RPMI7951 (cell line): Measurements from ENCODE around the gene ANO3. TPM values are rescaled to one million over a fixed set of nuclear protein-coding genes. Genes with fewer than 3 reads are reported as not detected.
A peak's percentile ranks its signal among the peaks of the same experiment; 100 is the strongest.
"Not testable (repeated sequence)": the region's sequence is repeated elsewhere in the genome, so short reads cannot be mapped to it uniquely, and the experiment has no call there.

Experiments used
- DNase-seq: peaks from one replicate; pipeline ENCODE4 v3.0.0-alpha.2; 2012; ENCODE audit warnings: low read depth
- total RNA-seq: library from RNA; depleted of rRNA; stranded (reverse); fragments of >200 nt; shearing (Covaris generic); gene quantifications from 2 replicates; pipeline ENCODE4 v1.2.3, GENCODE V29; 2014

The ANO3 gene
- total RNA-seq, 1 experiment from 2014 or later, result 1.8 TPM

- DNase-seq, result peak; percentile 26
Measured at GRCh38 chr11:26623076-26623659, 291.2 kb downstream of the ANO3 start.

GRCh38 chr11:26626346-26626745 lies 294.4 kb downstream of the ANO3 start:
- peak; percentile 9 for DNase-seq

GRCh38 chr11:26632691-26633159 lies 300.8 kb downstream of the ANO3 start:
- no peak for DNase-seq

GRCh38 chr11:26643314-26643713 lies 311.4 kb downstream of the ANO3 start:
- not testable (repeated sequence) for DNase-seq

GRCh38 chr11:26649884-26650283 lies 318.0 kb downstream of the ANO3 start:
- DNase-seq, result peak; percentile 66

GRCh38 chr11:26651916-26652315 lies 320.0 kb downstream of the ANO3 start:
- no peak for DNase-seq

GRCh38 chr11:26655287-26655686 lies 323.4 kb downstream of the ANO3 start:
- no peak for DNase-seq

- no peak for DNase-seq
Measured at GRCh38 chr11:26662916-26663315, 331.0 kb downstream of the ANO3 start.

- no peak for DNase-seq
Measured at GRCh38 chr11:26665036-26665435, 333.1 kb downstream of the ANO3 start.

- no peak for DNase-seq
Measured at GRCh38 chr11:26665946-26666345, 334.0 kb downstream of the ANO3 start.

GRCh38 chr11:26675233-26675928 lies 343.5 kb downstream of the ANO3 start:
- no peak for DNase-seq

- DNase-seq, result no peak
Measured at GRCh38 chr11:26676641-26677040, 344.7 kb downstream of the ANO3 start.

- peak; percentile 0 for DNase-seq
Measured at GRCh38 chr11:26677566-26677965, 345.6 kb downstream of the ANO3 start.

- DNase-seq, result no peak
Measured at GRCh38 chr11:26687351-26687750, 355.4 kb downstream of the ANO3 start.

GRCh38 chr11:26688701-26689100 lies 356.8 kb downstream of the ANO3 start:
- no peak for DNase-seq

GRCh38 chr11:26696330-26696729 lies 364.4 kb downstream of the ANO3 start:
- no peak for DNase-seq

GRCh38 chr11:26698224-26698623 lies 366.3 kb downstream of the ANO3 start:
- no peak for DNase-seq

GRCh38 chr11:26700574-26701235 lies 368.8 kb downstream of the ANO3 start:
- DNase-seq, result no peak

- DNase-seq, result no peak
Measured at GRCh38 chr11:26702406-26702805, 370.5 kb downstream of the ANO3 start.

GRCh38 chr11:26703411-26704191 lies 371.7 kb downstream of the ANO3 start:
- DNase-seq, result no peak

GRCh38 chr11:26704249-26704648 lies 372.3 kb downstream of the ANO3 start:
- peak; percentile 0 for DNase-seq

GRCh38 chr11:26706181-26706580 lies 374.3 kb downstream of the ANO3 start:
- DNase-seq, result no peak
